DMS79 (cell line): Measurements from ENCODE around the gene APC.

Source experiments
- DNase-seq: peaks from one replicate; lab custom pipeline; 2025; lab: John Stamatoyannopoulos, UW

Gene APC

GRCh38 chr5:112737463-112738190 lies at the start of gene APC:
Gene APC, plus strand, starts transcription at chr5:112737885. Its CDS starts 17,006 bp downstream, at chr5:112754891.
- peak; percentile 63 for DNase-seq

- DNase-seq: no peak
These were observed 48.4 kb upstream of the APC start for GRCh38 chr5:112689155-112689909.

- DNase-seq: no peak
These were observed 46.9 kb upstream of the APC start for GRCh38 chr5:112690605-112691338.

GRCh38 chr5:112691339-112691680 lies 46.4 kb upstream of the APC start:
- no peak for DNase-seq

- DNase-seq: no peak
These were observed 45.9 kb upstream of the APC start for GRCh38 chr5:112691758-112692157.

- DNase-seq: no peak
These were observed 45.2 kb upstream of the APC start for GRCh38 chr5:112692472-112692871.

GRCh38 chr5:112693301-112693700 lies 44.4 kb upstream of the APC start:
- no peak for DNase-seq

- DNase-seq: no peak
These were observed 42.6 kb upstream of the APC start for GRCh38 chr5:112694853-112695709.

- no peak for DNase-seq
These were observed 40.9 kb upstream of the APC start for GRCh38 chr5:112696786-112697185.

GRCh38 chr5:112697322-112697721 lies 40.4 kb upstream of the APC start:
- DNase-seq: no peak

GRCh38 chr5:112697833-112698232 lies 39.9 kb upstream of the APC start:
- no peak for DNase-seq

GRCh38 chr5:112703866-112704820 lies 33.5 kb upstream of the APC start:
- no peak for DNase-seq

- DNase-seq: no peak
These were observed 31.2 kb upstream of the APC start for GRCh38 chr5:112706446-112707016.

- DNase-seq: peak; percentile 95
These were observed 30.2 kb upstream of the APC start for GRCh38 chr5:112707187-112708102.

- DNase-seq: no peak
These were observed 29.5 kb upstream of the APC start for GRCh38 chr5:112708103-112708622.

GRCh38 chr5:112709416-112709815 lies 28.3 kb upstream of the APC start:
- DNase-seq: no peak

- DNase-seq: no peak
These were observed 26.8 kb upstream of the APC start for GRCh38 chr5:112710896-112711295.

GRCh38 chr5:112711436-112711835 lies 26.2 kb upstream of the APC start:
- no peak for DNase-seq

- no peak for DNase-seq
These were observed 24.5 kb upstream of the APC start for GRCh38 chr5:112713206-112713605.
